Measurements from ENCODE around the gene CDCA5.

Gene CDCA5

DNA sequence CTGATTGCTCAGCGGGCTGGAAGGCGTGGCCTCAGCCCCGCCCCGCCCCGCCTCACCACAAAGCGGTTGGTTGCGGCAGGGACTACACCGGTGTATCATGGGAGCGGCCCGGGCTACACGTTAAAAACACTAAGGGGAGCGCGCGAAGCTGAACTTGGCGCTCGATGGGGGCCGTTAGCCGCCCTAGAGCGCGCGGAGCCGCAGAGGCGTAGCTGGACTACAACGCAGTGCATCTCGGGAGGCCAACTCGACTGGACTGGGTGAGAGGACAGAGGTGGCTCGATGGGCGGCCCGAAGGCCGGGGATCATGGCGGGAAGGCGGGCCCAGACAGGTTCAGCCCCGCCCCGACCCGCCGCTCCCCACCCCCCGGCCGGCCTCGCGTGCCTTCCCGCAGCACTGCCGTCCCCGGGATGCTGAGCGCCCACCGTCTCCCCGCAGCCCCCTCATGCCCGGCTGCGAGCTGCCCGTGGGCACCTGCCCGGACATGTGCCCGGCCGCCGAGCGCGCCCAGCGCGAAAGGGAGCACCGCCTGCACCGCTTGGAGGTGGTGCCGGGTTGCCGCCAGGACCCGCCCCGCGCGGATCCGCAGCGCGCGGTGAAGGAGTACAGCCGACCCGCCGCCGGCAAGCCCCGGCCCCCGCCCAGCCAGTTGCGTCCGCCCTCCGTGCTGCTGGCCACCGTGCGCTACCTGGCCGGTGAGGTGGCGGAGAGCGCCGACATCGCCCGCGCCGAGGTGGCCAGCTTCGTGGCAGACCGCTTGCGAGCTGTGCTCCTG is 42.8 kb downstream of the CDCA5 start, which contains the start of gene SAC3D1:
Gene SAC3D1, plus strand, starts transcription at position 364 of the 776 bp plus-strand sequence. Its CDS starts 83 bp downstream, at position 447.
- peak; percentile 89 for DNase-seq

DNA sequence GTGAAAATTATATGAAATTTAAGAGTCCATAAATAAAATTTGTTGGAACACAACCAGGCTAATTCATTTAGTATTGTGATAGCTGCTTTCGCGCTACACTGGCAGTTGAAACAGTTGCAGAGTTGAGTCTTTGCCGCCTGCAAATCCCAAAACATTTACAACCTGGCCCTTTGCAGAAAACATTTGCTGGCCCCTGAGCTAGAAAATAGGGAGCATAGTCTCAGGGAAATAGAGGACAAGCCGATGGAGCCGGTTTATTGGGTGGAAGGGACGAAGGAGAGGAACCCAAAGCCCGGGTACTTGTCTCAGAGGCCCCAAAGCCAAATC is 43.4 kb downstream of the CDCA5 start:
- no peak for DNase-seq

DNA sequence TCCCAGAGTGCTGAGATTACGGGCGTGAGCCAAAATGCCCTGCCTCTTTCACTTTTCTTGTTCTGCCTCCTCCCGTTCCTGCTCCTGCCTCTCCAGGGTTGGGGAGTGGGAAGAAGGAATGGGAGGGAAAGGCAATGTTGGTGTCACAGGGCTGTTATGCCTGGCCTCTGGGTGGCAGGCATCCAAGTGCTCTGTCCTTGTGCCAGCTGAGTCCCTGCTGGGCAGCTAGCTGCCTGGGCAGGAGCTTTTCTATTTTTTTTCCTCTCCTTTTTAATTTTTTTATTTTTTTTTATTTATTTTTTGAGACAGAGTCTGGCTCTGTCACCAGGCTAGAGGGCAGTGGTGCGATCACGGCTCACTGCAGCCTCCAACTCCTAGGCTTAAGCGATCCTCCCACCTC is 46.9 kb downstream of the CDCA5 start:
- DNase-seq = no peak

DNA sequence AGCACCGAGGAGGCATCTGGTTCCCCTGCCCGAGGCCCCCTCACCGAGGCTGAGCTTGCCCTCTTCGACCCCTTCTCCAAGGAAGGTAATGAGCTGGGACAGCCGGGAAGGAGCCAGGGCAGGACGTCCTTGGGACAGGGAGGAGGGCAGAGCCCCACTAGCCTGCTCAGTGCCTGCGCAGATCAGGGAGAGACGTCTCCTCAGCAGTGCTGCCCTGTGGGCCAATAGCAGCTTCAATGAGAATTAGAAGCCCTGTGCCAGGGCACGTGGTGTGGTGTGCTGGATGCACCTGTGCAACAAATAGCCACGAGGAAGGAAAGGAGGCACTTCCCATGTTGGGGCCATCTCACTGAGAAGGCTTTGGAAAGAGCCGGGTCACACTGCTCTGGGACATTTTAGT is 48.3 kb downstream of the CDCA5 start:
- no peak for DNase-seq

DNA sequence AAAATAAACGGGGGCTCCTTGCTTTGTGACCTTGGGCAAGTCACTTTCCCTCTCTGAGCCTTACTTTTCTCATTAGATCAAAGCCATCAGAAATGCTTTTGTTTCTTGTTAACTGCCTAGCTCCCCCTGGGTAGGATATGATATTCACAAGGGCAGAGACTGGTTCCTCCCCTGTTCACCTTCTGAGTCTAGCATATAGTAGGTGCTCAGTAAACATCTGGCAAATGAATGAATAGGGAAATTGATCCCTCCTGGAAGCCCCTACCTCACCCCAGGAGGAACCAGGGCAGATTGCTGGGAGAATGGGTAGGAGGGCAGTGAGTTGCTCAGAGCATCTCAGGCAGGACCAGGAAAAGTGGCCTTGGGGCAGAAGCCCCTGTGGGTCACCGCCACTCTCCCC is 49.4 kb downstream of the CDCA5 start:
- no peak for DNase-seq

DNA sequence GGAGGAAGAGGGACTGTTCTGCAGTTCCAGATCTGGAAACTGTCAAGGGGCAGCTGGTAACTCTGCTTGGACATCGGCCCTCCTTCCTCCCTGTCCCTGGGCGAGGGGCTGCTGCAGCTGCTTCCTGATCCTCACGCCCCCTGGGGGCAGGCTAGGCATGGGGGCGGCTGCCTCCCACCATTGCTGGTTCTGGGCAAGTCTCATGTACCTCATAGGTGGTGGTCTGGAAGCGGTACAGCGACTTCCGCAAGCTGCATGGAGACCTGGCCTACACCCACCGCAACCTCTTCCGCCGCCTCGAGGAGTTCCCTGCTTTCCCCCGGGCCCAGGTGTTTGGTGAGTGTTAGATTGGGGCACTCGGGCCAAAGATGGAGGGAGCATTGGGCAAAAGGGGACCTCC is 51.6 kb downstream of the CDCA5 start:
- no peak for DNase-seq

All from CD4-positive, alpha-beta T cell treated with Interleukin-12 subunit alpha and Interleukin-12 subunit beta, for 1 hour (primary cell).